Measurements from ENCODE around the gene GTF2A1.

Gene GTF2A1

DNA sequence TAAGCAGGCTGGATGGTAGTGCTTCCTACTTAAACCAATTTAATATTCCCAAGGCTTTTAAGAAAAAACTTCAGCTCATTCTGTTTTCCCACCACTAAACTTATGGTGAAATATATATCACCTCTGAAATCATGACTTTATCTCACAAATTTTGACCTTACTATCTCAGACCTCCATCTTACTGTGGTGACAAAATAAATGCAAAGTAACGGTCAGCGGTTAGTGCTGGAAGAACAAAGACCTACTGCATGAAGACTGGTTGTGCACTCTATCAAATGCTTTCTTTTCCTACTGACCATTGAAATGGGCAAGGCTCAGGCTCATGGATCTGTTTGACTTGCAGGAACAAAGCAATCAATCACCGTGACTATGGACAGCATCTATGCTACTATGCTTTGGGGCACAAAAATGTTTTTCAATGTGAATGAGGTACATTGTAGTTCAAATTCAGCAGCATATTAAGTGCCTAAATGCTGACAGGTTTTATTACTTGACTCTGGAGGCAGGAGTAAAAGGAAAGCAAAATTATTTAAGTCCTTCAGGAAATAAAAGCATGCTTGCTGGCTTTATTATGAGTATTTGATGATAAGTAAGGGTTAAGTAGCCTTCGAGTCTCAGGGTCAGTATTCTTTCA is 43.1 kb upstream of the GTF2A1 start:
- no peak overlapping the region for H3K4me3 ChIP-seq (ENCODE audit: low read depth, low read length)
- TF ChIP-seq, protein P1, sequence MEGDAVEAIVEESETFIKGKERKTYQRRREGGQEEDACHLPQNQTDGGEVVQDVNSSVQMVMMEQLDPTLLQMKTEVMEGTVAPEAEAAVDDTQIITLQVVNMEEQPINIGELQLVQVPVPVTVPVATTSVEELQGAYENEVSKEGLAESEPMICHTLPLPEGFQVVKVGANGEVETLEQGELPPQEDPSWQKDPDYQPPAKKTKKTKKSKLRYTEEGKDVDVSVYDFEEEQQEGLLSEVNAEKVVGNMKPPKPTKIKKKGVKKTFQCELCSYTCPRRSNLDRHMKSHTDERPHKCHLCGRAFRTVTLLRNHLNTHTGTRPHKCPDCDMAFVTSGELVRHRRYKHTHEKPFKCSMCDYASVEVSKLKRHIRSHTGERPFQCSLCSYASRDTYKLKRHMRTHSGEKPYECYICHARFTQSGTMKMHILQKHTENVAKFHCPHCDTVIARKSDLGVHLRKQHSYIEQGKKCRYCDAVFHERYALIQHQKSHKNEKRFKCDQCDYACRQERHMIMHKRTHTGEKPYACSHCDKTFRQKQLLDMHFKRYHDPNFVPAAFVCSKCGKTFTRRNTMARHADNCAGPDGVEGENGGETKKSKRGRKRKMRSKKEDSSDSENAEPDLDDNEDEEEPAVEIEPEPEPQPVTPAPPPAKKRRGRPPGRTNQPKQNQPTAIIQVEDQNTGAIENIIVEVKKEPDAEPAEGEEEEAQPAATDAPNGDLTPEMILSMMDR (conservative IDR thresholded peaks at IDR 0.05; ENCODE audit: low read depth, low read length): no peak
- DNase-seq (ENCODE audit: low read depth): no peak

DNA sequence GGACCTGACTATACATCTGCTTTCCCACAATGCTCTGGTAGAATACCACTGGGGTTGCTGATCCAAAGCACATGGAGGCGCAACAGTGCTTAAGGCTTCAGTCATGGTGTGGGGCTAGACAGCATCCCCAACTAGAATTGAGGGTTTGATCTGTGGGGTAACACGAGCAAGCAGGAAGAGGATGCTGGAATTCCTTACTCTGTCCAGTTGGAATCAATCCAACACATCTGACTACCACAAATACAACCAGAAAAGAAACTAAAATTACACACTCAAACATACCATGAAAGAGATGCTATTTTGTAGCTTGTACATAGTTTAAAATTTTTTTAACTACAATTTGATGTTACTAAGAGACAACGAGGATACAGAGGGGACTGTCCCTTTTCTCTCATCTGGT is 40.4 kb upstream of the GTF2A1 start:
- no peak overlapping the region for H3K4me3 ChIP-seq (ENCODE audit: low read depth, low read length)
- peak; percentile 24 for DNase-seq (ENCODE audit: low read depth)
- TF ChIP-seq, protein P1 (conservative IDR thresholded peaks at IDR 0.05; ENCODE audit: low read depth, low read length): no peak

DNA sequence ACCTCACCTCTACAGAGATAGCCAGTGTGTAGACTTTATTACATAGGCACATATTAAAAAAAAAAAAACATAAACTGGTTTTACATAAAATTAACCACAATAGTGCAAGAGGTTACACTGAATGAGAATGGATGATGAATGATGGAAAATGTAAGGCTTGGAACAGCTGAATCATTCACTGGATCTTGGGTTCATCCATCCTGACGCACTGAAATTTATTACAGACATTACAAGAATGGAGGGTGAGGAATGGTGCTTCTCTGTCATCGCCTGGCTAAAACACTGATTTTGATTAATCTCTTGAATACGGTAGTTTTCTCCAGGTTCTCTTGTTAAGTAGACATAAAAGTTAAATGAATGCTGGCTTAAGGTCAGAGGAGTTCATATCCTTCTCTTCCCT is 40.0 kb upstream of the GTF2A1 start:
- DNase-seq (ENCODE audit: low read depth): no peak
- H3K4me3 ChIP-seq (ENCODE audit: low read depth, low read length): no peak overlapping the region
- TF ChIP-seq, protein P1 (conservative IDR thresholded peaks at IDR 0.05; ENCODE audit: low read depth, low read length): no peak

DNA sequence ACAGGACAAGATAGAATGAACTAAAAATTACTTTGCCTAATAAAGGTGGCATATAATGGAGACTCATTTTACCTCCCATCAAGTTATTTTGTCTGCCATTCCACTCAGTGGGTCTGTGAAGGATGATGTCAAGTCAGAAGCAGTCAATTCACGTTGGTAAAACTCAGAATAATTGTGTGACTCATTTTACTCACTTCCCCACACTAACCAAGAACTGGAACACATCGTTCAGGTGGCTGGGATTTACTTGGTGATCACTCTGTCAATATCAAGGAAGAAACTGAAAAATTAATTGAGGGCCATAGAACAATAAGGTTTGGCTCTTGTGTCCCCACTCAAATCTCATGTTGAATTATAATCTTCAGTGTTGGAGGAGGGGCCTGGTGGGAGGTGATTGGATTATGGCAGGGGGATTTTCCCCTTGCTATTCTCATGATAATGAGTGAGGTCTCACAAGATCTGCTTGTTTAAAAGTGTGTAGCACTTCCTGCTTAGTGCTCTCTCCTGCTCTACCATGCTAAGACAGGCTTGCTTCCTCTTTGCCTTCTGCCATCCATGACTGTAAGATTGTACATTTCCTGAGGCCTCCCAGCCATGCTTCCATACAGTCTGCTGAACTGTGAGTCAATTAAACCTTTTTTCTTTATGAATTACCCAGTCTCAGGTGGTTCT is 35.7 kb upstream of the GTF2A1 start:
- TF ChIP-seq, protein P1 (conservative IDR thresholded peaks at IDR 0.05; ENCODE audit: low read depth, low read length): no peak

DNA sequence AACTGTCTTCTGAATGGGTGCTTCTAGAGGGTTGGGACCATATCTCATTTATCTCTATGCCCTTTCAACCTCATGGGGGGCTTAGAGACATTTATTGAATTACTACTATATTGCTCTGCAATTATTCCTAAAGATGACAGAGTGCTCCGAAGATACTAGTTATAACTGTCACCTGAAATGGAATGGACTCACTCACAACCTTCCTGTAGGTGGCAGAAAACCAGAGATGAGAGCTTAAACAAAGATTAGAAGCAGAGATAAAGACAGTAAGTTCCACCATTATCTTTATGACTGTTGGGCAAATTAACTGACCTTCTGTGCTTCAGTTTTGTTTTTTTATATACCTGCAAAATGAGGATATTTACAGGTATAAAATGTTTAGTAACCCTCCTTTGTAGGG is 31.5 kb upstream of the GTF2A1 start:
- no peak overlapping the region for H3K4me3 ChIP-seq (ENCODE audit: low read depth, low read length)
- TF ChIP-seq, protein P1 (conservative IDR thresholded peaks at IDR 0.05; ENCODE audit: low read depth, low read length): no peak
- no peak for DNase-seq (ENCODE audit: low read depth)

More for the DNA sequence above, 35.7 kb upstream of the GTF2A1 start:
- DNase-seq (ENCODE audit: low read depth): no peak
- no peak overlapping the region for H3K4me3 ChIP-seq (ENCODE audit: low read depth, low read length)

DNA sequence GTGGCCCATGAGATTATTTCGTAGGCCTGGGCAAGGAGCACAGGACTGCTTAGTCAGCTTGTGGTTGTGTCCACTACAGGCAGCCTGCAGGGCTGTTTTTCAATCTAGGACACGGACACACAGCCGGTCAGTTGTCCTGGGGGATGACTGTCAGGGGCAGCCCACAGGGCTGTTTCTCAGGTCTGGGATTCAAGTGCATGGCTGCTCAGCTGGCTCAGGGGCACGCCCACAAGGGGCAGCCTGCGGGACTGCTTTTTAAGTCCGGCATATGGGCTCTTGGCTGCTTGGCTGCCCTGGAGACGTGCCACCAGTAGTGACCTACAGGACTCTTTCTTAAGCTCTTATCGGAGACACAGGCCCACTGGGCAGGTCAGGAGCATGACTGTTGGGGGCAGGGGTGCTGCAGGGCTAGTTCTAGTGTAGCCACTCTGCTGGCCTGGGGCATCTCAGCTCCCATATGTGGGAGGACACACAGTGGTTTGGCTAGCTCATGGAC is 26.6 kb upstream of the GTF2A1 start:
- no peak overlapping the region for H3K4me3 ChIP-seq (ENCODE audit: low read depth, low read length)
- DNase-seq (ENCODE audit: low read depth): no peak
- TF ChIP-seq, protein P1 (conservative IDR thresholded peaks at IDR 0.05; ENCODE audit: low read depth, low read length): no peak

All from choroid plexus epithelial cell (primary cell).